ENCODE data around the gene SAMD4B.
A peak's percentile ranks its signal among the peaks of the same experiment; 100 is the strongest.

Gene SAMD4B

GRCh38 chr19:39365531-39365930, 23.3 kb downstream of the SAMD4B start:
- TF ChIP-seq CTCF (IDR thresholded peaks at IDR 0.05; ENCODE audit: control insufficient read depth, insufficient read depth, low read depth, low read length, missing control alignments), result no peak
- DNase-seq (ENCODE audit: low read depth), result no peak
- no peak overlapping the region for H3K4me3 ChIP-seq (ENCODE audit: control insufficient read depth, low read depth, low read length)

DNA sequence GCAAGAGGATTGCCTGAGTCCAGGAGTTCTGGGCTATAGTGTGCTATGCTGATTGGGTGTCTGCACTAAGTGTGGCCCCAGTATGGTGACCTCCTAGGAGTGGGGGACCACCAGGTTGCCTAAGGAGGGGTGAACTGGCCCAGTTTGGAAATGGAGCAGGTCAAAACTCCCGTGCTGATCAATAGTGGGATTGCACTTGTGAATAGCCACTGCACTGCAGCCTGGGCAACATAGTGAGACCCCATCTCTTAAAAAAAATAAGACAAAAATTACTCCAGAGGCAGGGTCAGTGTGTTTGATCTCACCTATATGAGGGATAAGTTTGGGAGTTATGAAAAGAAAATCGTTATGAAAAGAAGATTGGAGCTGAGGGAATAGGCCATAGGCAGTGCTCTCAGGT, 27.0 kb downstream of the SAMD4B start:
- H3K4me3 ChIP-seq (ENCODE audit: control insufficient read depth, low read depth, low read length), result no peak overlapping the region
- no peak for TF ChIP-seq CTCF (IDR thresholded peaks at IDR 0.05; ENCODE audit: control insufficient read depth, insufficient read depth, low read depth, low read length, missing control alignments)
- no peak for DNase-seq (ENCODE audit: low read depth)

- H3K4me3 ChIP-seq (ENCODE audit: control insufficient read depth, low read depth, low read length), result no peak overlapping the region
- DNase-seq (ENCODE audit: low read depth), result no peak
- TF ChIP-seq CTCF (IDR thresholded peaks at IDR 0.05; ENCODE audit: control insufficient read depth, insufficient read depth, low read depth, low read length, missing control alignments), result no peak
These were observed 28.5 kb downstream of the SAMD4B start for GRCh38 chr19:39370735-39371134.

DNA sequence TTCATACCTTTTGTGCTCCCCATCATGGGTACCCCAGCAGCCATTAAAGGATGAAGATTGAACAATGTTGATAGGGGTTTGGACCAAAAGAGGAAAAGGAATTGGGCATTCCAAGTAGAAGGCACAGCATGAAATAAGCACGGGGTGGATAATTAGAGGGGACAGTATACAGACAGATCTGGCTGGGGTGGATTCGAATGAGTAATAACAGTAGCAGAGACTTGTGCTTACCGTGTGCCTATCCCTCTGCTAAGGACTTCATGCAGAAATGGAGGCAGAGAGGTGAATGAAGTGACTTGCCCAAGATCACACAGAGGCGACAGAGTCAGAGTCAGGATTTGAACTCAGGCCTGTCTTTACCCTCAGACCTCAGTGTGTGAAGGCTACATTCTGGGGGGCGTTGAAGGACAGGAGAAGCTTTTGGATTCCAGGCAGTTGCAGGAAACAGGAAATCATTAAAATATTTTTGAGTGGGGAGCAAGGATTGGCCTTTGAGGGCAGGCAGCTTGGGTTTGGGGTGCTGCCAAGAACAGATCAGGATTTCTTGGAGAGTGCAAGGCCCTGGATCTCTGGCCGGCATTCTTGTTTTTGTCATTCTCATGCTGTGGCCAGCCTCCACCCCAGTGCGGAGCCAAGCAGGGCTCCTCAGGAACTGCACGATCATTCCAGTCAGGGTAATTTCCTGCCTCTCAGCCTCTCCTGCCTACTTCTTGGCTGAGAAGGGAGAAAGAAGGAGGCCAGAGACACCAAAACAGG, 30.0 kb downstream of the SAMD4B start:
- DNase-seq (ENCODE audit: low read depth), result peak; percentile 94
- no peak overlapping the region for H3K4me3 ChIP-seq (ENCODE audit: control insufficient read depth, low read depth, low read length)
- no peak for TF ChIP-seq CTCF (IDR thresholded peaks at IDR 0.05; ENCODE audit: control insufficient read depth, insufficient read depth, low read depth, low read length, missing control alignments)

DNA sequence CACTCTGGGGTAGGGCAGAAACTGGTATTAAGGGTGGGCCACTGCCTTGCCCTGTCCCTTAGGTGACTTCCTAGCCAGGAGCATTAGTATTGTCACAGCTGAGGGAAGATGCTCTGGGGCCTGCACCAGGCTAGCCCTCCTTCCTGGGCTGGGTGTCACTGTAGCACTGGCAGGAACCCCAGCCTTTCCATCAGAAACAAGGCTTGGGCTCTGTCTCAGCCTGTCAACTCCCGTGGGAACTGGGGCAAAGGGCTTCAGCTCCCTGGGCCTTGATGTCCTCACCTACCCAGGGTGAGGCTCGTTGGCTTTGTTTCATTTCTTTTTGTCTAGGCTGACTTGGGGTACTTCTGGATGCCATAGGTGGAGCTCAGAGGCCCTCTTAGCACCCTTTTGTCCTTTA, 30.7 kb downstream of the SAMD4B start:
- H3K4me3 ChIP-seq (ENCODE audit: control insufficient read depth, low read depth, low read length), result no peak overlapping the region
- DNase-seq (ENCODE audit: low read depth), result no peak
- no peak for TF ChIP-seq CTCF (IDR thresholded peaks at IDR 0.05; ENCODE audit: control insufficient read depth, insufficient read depth, low read depth, low read length, missing control alignments)

DNA sequence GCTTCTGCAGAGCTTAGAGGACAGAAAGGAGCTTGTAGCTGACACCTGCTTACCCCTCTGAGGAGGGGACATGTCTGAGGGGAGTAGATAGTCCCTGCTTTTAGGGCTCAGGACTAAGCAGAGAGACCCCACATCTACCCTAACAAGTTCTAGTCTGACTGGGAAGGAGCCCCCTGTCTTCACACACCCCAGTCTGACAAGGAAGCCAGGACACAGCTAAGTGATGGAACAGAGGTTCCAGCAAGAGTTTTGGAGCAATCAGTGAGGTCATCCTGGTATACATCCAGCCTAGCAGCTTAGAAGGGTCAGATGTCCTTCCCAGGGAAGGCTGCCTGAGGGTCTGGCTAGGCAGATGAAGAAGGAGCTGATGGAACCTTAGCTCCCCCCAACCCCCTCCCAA, 33.7 kb downstream of the SAMD4B start:
- no peak overlapping the region for H3K4me3 ChIP-seq (ENCODE audit: control insufficient read depth, low read depth, low read length)
- TF ChIP-seq CTCF (IDR thresholded peaks at IDR 0.05; ENCODE audit: control insufficient read depth, insufficient read depth, low read depth, low read length, missing control alignments), result no peak
- DNase-seq (ENCODE audit: low read depth), result no peak

Data from AG09309 (cell line).